Measurements from ENCODE around the gene GSK3B.

The GSK3B gene

GRCh38 chr3:119795849-119796248 lies 298.4 kb downstream of the GSK3B start:
- TF ChIP-seq CTCF (IDR thresholded peaks at IDR 0.05): no peak
- Histone ChIP-seq H3K27ac (no peak overlapping the region), H3K4me3 (no peak overlapping the region)
- no peak for DNase-seq (ENCODE audit: low spot score)

- no peak overlapping the region for H3K27ac ChIP-seq
- DNase-seq (ENCODE audit: low spot score): no peak
- no peak overlapping the region for H3K4me3 ChIP-seq
- TF ChIP-seq CTCF (IDR thresholded peaks at IDR 0.05): no peak
Measured at GRCh38 chr3:119794971-119795612, 299.2 kb downstream of the GSK3B start.

GRCh38 chr3:119794401-119794800 lies 299.8 kb downstream of the GSK3B start:
- DNase-seq (ENCODE audit: low spot score): no peak
- no peak for TF ChIP-seq CTCF (IDR thresholded peaks at IDR 0.05)
- no peak overlapping the region for H3K4me3 ChIP-seq
- H3K27ac ChIP-seq: no peak overlapping the region

GRCh38 chr3:119792270-119792669 lies 302.0 kb downstream of the GSK3B start:
- DNase-seq (ENCODE audit: low spot score): no peak
- Histone ChIP-seq H3K27ac (no peak overlapping the region), H3K4me3 (no peak overlapping the region)
- TF ChIP-seq CTCF (IDR thresholded peaks at IDR 0.05): no peak

- TF ChIP-seq CTCF (IDR thresholded peaks at IDR 0.05): no peak
- DNase-seq (ENCODE audit: low spot score): no peak
- H3K27ac ChIP-seq: no peak overlapping the region
Measured at GRCh38 chr3:119790369-119790768, 303.9 kb downstream of the GSK3B start.

GRCh38 chr3:119786409-119786808 lies 307.8 kb downstream of the GSK3B start:
- no peak for DNase-seq (ENCODE audit: low spot score)
- no peak overlapping the region for H3K27ac ChIP-seq
- no peak for TF ChIP-seq CTCF (IDR thresholded peaks at IDR 0.05)
- H3K4me3 ChIP-seq: no peak overlapping the region

More at GRCh38 chr3:119790369-119790768, 303.9 kb downstream of the GSK3B start:
- no peak overlapping the region for H3K4me3 ChIP-seq

- no peak overlapping the region for H3K4me3 ChIP-seq
- DNase-seq (ENCODE audit: low spot score): no peak
- TF ChIP-seq CTCF (IDR thresholded peaks at IDR 0.05): no peak
- H3K27ac ChIP-seq: no peak overlapping the region
Measured at GRCh38 chr3:119783883-119784282, 310.4 kb downstream of the GSK3B start.

Data from coronary artery (tissue), 2 donors.